ENCODE results near the gene TIGD1.

TIGD1 gene

GRCh38 chr2:232569541-232569940 is 19.2 kb upstream of the TIGD1 start:
- no peak for DNase-seq

- peak; percentile 50 for DNase-seq
Measured at GRCh38 chr2:232568161-232568560, 17.8 kb upstream of the TIGD1 start.

- DNase-seq: no peak
Measured at GRCh38 chr2:232567721-232568120, 17.4 kb upstream of the TIGD1 start.

- DNase-seq: no peak
Measured at GRCh38 chr2:232563580-232563979, 13.2 kb upstream of the TIGD1 start.

GRCh38 chr2:232562515-232563151 is 12.3 kb upstream of the TIGD1 start:
- no peak for DNase-seq

GRCh38 chr2:232556426-232556825 is 6.1 kb upstream of the TIGD1 start:
- no peak for DNase-seq

- DNase-seq: no peak
Measured at GRCh38 chr2:232551776-232552175, 1.4 kb upstream of the TIGD1 start.

GRCh38 chr2:232551250-232551638 is 887 bp upstream of the TIGD1 start:
- DNase-seq: no peak

- no peak for DNase-seq
Measured at GRCh38 chr2:232549655-232550353, 553 bp downstream of the TIGD1 start.

GRCh38 chr2:232547991-232548390 is 2.4 kb downstream of the TIGD1 start:
- no peak for DNase-seq

- no peak for DNase-seq
Measured at GRCh38 chr2:232545511-232546375, 4.6 kb downstream of the TIGD1 start.

- DNase-seq: no peak
Measured at GRCh38 chr2:232544674-232545073, 5.7 kb downstream of the TIGD1 start.

- no peak for DNase-seq
Measured at GRCh38 chr2:232543928-232544631, 6.3 kb downstream of the TIGD1 start.

- DNase-seq: no peak
Measured at GRCh38 chr2:232543491-232543890, 6.9 kb downstream of the TIGD1 start.

GRCh38 chr2:232542715-232543467 is 7.5 kb downstream of the TIGD1 start:
- no peak for DNase-seq

GRCh38 chr2:232541961-232542714 is 8.2 kb downstream of the TIGD1 start:
- DNase-seq: no peak

- DNase-seq: no peak
Measured at GRCh38 chr2:232541195-232541960, 9.0 kb downstream of the TIGD1 start.

- no peak for DNase-seq
Measured at GRCh38 chr2:232540441-232541041, 9.8 kb downstream of the TIGD1 start.

- DNase-seq: no peak
Measured at GRCh38 chr2:232539298-232540231, 10.8 kb downstream of the TIGD1 start, which contains the start of gene CHRNG. TSS of gene CHRNG (plus strand) at chr2:232539692. CDS start at chr2:232539748, 56 bp downstream.

Measured in NCI-H226 (cell line).